WTC11 (cell line): ENCODE results near the gene ZNF423.

Experiments
- GABPB1 ChIP-seq: sonication (generic); formaldehyde crosslinking; IDR thresholded peaks from 2 replicates; pipeline ENCODE4 v1.8.1; 2023; ENCODE audit warnings: mild to moderate bottlenecking, missing genetic modification reagents
- JUN ChIP-seq: sonication (generic); formaldehyde crosslinking; IDR thresholded peaks from 2 replicates; pipeline ENCODE4 v1.8.0; 2023; ENCODE audit warnings: mild to moderate bottlenecking, missing genetic modification reagents
- TF ChIP-seq, protein P1 (sequence below): sonication (generic); formaldehyde crosslinking; IDR thresholded peaks from 2 replicates; pipeline ENCODE4 v1.8.0; 2022; ENCODE audit warnings: mild to moderate bottlenecking, missing genetic modification reagents
- TF ChIP-seq, protein P2 (sequence below): fragments of 200-600 bp; IDR thresholded peaks from 2 replicates; pipeline ENCODE4 v1.8.0; 2022; ENCODE audit warnings: antibody characterized with exemption
- TF ChIP-seq, protein P3 (sequence below): sonication (generic); formaldehyde crosslinking; IDR thresholded peaks from 2 replicates; pipeline ENCODE4 v1.8.0; 2022; ENCODE audit warnings: mild to moderate bottlenecking, missing genetic modification reagents

DNA sequence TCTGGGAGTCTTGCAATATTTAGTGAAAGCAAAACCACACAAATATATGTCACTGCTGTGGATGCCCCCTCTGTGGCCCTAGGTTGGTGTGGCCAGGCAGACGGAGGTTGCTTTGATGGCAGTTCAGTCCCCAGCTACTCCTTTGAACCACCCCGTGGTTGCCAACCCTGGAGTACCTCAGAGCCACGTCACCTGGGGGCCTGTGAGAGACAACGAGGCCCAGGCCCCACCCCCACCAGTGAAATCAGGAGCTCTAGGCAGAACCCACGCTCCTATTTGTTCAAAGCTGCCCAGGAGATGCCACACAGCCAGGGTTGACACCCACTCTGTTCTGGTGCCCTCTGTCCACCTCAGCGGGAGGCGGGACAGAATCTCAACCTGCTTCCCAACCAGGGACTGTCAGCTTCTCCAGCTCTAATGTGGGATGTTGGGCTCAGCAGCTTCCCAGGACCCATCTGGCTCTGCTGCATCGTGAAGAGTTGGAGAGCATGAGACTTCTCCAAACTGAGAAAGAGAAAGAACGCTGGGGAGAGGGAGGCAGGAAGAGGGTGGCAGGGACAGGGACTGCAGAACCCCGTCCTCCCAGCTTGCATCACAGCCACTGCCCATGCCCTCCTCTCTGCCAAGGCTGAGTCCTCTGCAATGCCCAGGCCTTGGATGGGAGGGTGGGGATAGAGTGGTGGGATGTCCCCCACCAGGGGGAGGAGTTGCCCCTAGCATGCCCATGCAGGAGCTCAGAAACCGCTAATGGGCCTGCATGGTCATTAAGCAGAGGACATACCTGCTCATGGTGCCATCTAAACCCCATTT lies 400.5 kb downstream of the ZNF423 start:
- TF ChIP-seq JUN (CRISPR knock-in tag) (no peak), GABPB1 (no peak)
- TF ChIP-seq, protein P1, sequence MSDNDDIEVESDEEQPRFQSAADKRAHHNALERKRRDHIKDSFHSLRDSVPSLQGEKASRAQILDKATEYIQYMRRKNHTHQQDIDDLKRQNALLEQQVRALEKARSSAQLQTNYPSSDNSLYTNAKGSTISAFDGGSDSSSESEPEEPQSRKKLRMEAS (CRISPR knock-in tag) = no peak
- TF ChIP-seq, protein P2, sequence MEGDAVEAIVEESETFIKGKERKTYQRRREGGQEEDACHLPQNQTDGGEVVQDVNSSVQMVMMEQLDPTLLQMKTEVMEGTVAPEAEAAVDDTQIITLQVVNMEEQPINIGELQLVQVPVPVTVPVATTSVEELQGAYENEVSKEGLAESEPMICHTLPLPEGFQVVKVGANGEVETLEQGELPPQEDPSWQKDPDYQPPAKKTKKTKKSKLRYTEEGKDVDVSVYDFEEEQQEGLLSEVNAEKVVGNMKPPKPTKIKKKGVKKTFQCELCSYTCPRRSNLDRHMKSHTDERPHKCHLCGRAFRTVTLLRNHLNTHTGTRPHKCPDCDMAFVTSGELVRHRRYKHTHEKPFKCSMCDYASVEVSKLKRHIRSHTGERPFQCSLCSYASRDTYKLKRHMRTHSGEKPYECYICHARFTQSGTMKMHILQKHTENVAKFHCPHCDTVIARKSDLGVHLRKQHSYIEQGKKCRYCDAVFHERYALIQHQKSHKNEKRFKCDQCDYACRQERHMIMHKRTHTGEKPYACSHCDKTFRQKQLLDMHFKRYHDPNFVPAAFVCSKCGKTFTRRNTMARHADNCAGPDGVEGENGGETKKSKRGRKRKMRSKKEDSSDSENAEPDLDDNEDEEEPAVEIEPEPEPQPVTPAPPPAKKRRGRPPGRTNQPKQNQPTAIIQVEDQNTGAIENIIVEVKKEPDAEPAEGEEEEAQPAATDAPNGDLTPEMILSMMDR = no peak
- TF ChIP-seq, protein P3, sequence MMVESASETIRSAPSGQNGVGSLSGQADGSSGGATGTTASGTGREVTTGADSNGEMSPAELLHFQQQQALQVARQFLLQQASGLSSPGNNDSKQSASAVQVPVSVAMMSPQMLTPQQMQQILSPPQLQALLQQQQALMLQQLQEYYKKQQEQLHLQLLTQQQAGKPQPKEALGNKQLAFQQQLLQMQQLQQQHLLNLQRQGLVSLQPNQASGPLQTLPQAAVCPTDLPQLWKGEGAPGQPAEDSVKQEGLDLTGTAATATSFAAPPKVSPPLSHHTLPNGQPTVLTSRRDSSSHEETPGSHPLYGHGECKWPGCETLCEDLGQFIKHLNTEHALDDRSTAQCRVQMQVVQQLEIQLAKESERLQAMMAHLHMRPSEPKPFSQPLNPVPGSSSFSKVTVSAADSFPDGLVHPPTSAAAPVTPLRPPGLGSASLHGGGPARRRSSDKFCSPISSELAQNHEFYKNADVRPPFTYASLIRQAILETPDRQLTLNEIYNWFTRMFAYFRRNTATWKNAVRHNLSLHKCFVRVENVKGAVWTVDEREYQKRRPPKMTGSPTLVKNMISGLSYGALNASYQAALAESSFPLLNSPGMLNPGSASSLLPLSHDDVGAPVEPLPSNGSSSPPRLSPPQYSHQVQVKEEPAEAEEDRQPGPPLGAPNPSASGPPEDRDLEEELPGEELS (CRISPR knock-in tag) = no peak
